ENCODE data around the gene IL4R. TPM values are rescaled to one million over a fixed set of nuclear protein-coding genes. Genes with fewer than 3 reads are reported as not detected.

The IL4R gene
- total RNA-seq, 3 donors from 2014 or later = 18.7 to 53.4 (median 51.8) TPM

GRCh38 chr16:27337024-27337423, 23.2 kb downstream of the IL4R start:
- intact Hi-C loops (cut with DNase I; ENCODE audit: low total_unique reads) = no loop called here
- no peak overlapping the region for H3K27ac ChIP-seq

GRCh38 chr16:27339180-27339579, 25.4 kb downstream of the IL4R start:
- no peaks in the 10 kb centered on the region for H3K9me3 ChIP-seq
- no peaks in the 10 kb centered on the region for H3K4me1 ChIP-seq
- no peak overlapping the region for H3K27ac ChIP-seq
- intact Hi-C loops (cut with DNase I; ENCODE audit: low total_unique reads) = no loop called here
- H3K27me3 ChIP-seq = no peaks in the 10 kb centered on the region
- no peaks in the 10 kb centered on the region for H3K36me3 ChIP-seq
- DNase-seq (ENCODE audit: low spot score in 2 of 2) = no peak
- no peak overlapping the region for H3K4me3 ChIP-seq
- TF ChIP-seq POLR2AphosphoS5 (IDR thresholded peaks at IDR 0.05) (no peak), POLR2A (IDR thresholded peaks at IDR 0.05) (no peak), CTCF (IDR thresholded peaks at IDR 0.05) (no peak)

More at GRCh38 chr16:27337024-27337423, 23.2 kb downstream of the IL4R start:
- no peak for TF ChIP-seq CTCF (IDR thresholded peaks at IDR 0.05)
- TF ChIP-seq POLR2A (IDR thresholded peaks at IDR 0.05) = no peak
- TF ChIP-seq POLR2AphosphoS5 (IDR thresholded peaks at IDR 0.05) = no peak
- H3K36me3 ChIP-seq = no peaks in the 10 kb centered on the region
- no peaks in the 10 kb centered on the region for H3K9me3 ChIP-seq
- no peak for DNase-seq (ENCODE audit: low spot score in 2 of 2)
- H3K27me3 ChIP-seq = no peaks in the 10 kb centered on the region
- H3K4me3 ChIP-seq = no peak overlapping the region
- no peaks in the 10 kb centered on the region for H3K4me1 ChIP-seq

GRCh38 chr16:27340654-27341053, 26.9 kb downstream of the IL4R start:
- intact Hi-C loops (cut with DNase I; ENCODE audit: low total_unique reads) = no loop called here
- DNase-seq (ENCODE audit: low spot score in 2 of 2) = no peak
- H3K27me3 ChIP-seq = no peaks in the 10 kb centered on the region
- no peaks in the 10 kb centered on the region for H3K4me1 ChIP-seq
- TF ChIP-seq POLR2A (IDR thresholded peaks at IDR 0.05) (no peak), POLR2AphosphoS5 (IDR thresholded peaks at IDR 0.05) (no peak), CTCF (IDR thresholded peaks at IDR 0.05) (no peak)
- no peak overlapping the region for H3K4me3 ChIP-seq
- no peaks in the 10 kb centered on the region for H3K9me3 ChIP-seq
- no peaks in the 10 kb centered on the region for H3K36me3 ChIP-seq
- no peak overlapping the region for H3K27ac ChIP-seq

GRCh38 chr16:27341549-27341948, 27.8 kb downstream of the IL4R start:
- no peaks in the 10 kb centered on the region for H3K36me3 ChIP-seq
- no peaks in the 10 kb centered on the region for H3K27me3 ChIP-seq
- TF ChIP-seq POLR2A (IDR thresholded peaks at IDR 0.05) (no peak), POLR2AphosphoS5 (IDR thresholded peaks at IDR 0.05) (no peak), CTCF (IDR thresholded peaks at IDR 0.05) (no peak)
- DNase-seq (ENCODE audit: low spot score in 2 of 2) = no peak
- H3K4me3 ChIP-seq = no peak overlapping the region
- no peak overlapping the region for H3K27ac ChIP-seq
- intact Hi-C loops (cut with DNase I; ENCODE audit: low total_unique reads) = no loop called here
- no peaks in the 10 kb centered on the region for H3K4me1 ChIP-seq
- no peaks in the 10 kb centered on the region for H3K9me3 ChIP-seq

- DNase-seq (ENCODE audit: low spot score in 2 of 2) = no peak
- H3K36me3 ChIP-seq = no peaks in the 10 kb centered on the region
- no peak overlapping the region for H3K4me3 ChIP-seq
- intact Hi-C loops (cut with DNase I; ENCODE audit: low total_unique reads) = no loop called here
- no peaks in the 10 kb centered on the region for H3K27me3 ChIP-seq
- H3K4me1 ChIP-seq = no peaks in the 10 kb centered on the region
- H3K9me3 ChIP-seq = no peaks in the 10 kb centered on the region
- no peak for TF ChIP-seq POLR2A (IDR thresholded peaks at IDR 0.05)
- TF ChIP-seq CTCF (IDR thresholded peaks at IDR 0.05) = no peak
- no peak for TF ChIP-seq POLR2AphosphoS5 (IDR thresholded peaks at IDR 0.05)
- H3K27ac ChIP-seq = no peak overlapping the region
Measured at GRCh38 chr16:27341971-27342370, 28.2 kb downstream of the IL4R start.
